Erythroblast (primary cell): ENCODE results near the gene SENP1.

Experiments used
- GATA1 ChIP-seq: IDR thresholded peaks from 2 replicates; pipeline ENCODE4 v1.6.1; 2011; ENCODE audit warnings: low read depth, mild to moderate bottlenecking, control low read depth, low read length, moderate library complexity
- POLR2A ChIP-seq: IDR thresholded peaks from 2 replicates; pipeline ENCODE4 v1.6.1; 2011; ENCODE audit warnings: mild to moderate bottlenecking, low read length

DNA sequence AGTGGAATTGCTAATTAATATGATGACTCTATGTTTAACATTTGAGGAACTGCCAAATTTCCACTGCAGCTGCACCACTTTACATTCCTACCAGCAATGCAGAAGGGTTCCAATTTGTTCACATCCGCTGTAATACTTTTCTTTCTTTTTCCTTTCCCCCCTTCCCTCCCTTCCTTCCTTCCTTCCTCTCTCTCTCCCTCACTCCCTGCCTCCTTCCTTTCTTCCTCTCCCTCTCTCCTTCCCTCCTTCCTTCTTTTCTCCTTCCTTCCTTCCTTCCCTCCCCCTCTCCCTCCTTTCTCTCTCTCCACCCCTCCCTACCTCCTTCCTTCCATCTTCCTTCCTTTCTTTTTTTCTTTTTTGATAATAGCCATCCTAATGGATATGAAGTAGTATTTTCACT is 10.1 kb upstream of the SENP1 start:
- TF ChIP-seq POLR2A (no peak), GATA1 (no peak)
